GM10266 (cell line): ENCODE results near the gene ADPRS.
A peak's percentile ranks its signal among the peaks of the same experiment; 100 is the strongest.

ENCODE experiments used
- DNase-seq: peaks from one replicate; pipeline ENCODE4 v3.0.0; 2012; ENCODE audit errors: extremely low spot score
- CTCF ChIP-seq: IDR thresholded peaks from 2 replicates; pipeline ENCODE4 v1.5.1; 2012; ENCODE audit warnings: mild to moderate bottlenecking, low read depth; ENCODE audit not compliant: control insufficient read depth, insufficient read depth; ENCODE audit errors: missing control alignments

ADPRS gene

GRCh38 chr1:36068866-36069265 lies 19.8 kb upstream of the ADPRS start:
- no peak for DNase-seq
- no peak for TF ChIP-seq CTCF

- no peak for DNase-seq
- TF ChIP-seq CTCF = no peak
These were observed 18.3 kb upstream of the ADPRS start for GRCh38 chr1:36070349-36070748.

- DNase-seq = no peak
- no peak for TF ChIP-seq CTCF
These were observed 11.6 kb upstream of the ADPRS start for GRCh38 chr1:36076979-36077573.

- no peak for TF ChIP-seq CTCF
- no peak for DNase-seq
These were observed 8.5 kb upstream of the ADPRS start for GRCh38 chr1:36080236-36080635.

- TF ChIP-seq CTCF = no peak
- DNase-seq = no peak
These were observed 7.9 kb upstream of the ADPRS start for GRCh38 chr1:36080801-36081200.

- TF ChIP-seq CTCF = no peak
- DNase-seq = peak; percentile 16
These were observed 6.7 kb upstream of the ADPRS start for GRCh38 chr1:36081926-36082485.

- DNase-seq = no peak
- TF ChIP-seq CTCF = no peak
These were observed 5.5 kb upstream of the ADPRS start for GRCh38 chr1:36083219-36083618.
